B cell (primary cell): ENCODE measurements around the gene SEC14L1. TPM values are rescaled to one million over a fixed set of nuclear protein-coding genes. Genes with fewer than 3 reads are reported as not detected.

ENCODE experiments used
- ATAC-seq: fragments of 200-7000 bp; cut with Tn5 transposase; one replicate; pipeline ENCODE4 v1.10.0; 2021; ENCODE audit warnings: low read depth, mild to moderate bottlenecking, moderate number of reproducible peaks, moderate library complexity
- CTCF ChIA-PET: fragments of 350-600 bp; sonication (Branson Sonifier 250); formaldehyde crosslinking; loops from one replicate; lab custom pipeline; 2021; ENCODE audit warnings: antibody characterized with exemption, inconsistent platforms; lab: Charles Lee
- POLR2A ChIA-PET: fragments of 350-600 bp; sonication (Branson Sonifier 250); formaldehyde crosslinking; loops from one replicate; lab custom pipeline; 2021; ENCODE audit warnings: antibody characterized with exemption; lab: Charles Lee
- DNase-seq: peaks from one replicate; pipeline ENCODE4 v3.0.0; 2013
- H2AFZ ChIP-seq: 2 replicates; pipeline ENCODE4 v1.6.1; 2012; ENCODE audit warnings: mild to moderate bottlenecking, low read depth, low read length; ENCODE audit not compliant: insufficient read depth, poor library complexity, severe bottlenecking
- H3K27ac ChIP-seq, 2 donors: 1 replicate in 1 of 2; 2 replicates in 1 of 2; pipeline ENCODE4 v1.5.1; 2012 to 2013; ENCODE audit warnings: low read length in 2 of 2, mild to moderate bottlenecking in 2 of 2, moderate library complexity in 1 of 2
- H3K27me3 ChIP-seq, 4 experiments: fragments of 200-600 bp in 1 of 4; sonication (generic) in 1 of 4; replicated peaks in 1 of 4; 1 replicate in 2 of 4; 2 replicates in 2 of 4; pipeline versions ENCODE4 v1.6.1 to v1.7.0; 2013 to 2016; ENCODE audit warnings: low read length in 3 of 4, mild to moderate bottlenecking in 2 of 4, mixed read lengths in 1 of 4, moderate library complexity in 1 of 4; ENCODE audit not compliant: insufficient read depth in 4 of 4, control insufficient read depth in 3 of 4; ENCODE audit errors: control extremely low read depth in 1 of 4
- H3K36me3 ChIP-seq, 2 experiments: replicated peaks in 1 of 2; 1 replicate in 1 of 2; 2 replicates in 1 of 2; pipeline versions ENCODE4 v1.6.1 to v1.7.1; 2013; ENCODE audit warnings: low read length in 1 of 2; ENCODE audit not compliant: insufficient read depth in 2 of 2, control insufficient read depth in 1 of 2; ENCODE audit errors: control extremely low read depth in 1 of 2, extremely low read depth in 1 of 2
- H3K4me1 ChIP-seq, 2 donors: fragments of 200-600 bp in 1 of 2; sonication (generic) in 1 of 2; 1 replicate in 1 of 2; 2 replicates in 1 of 2; pipeline versions ENCODE4 v1.5.1 to v1.6.1; 2013 to 2017; ENCODE audit warnings: low read length in 2 of 2; ENCODE audit not compliant: control insufficient read depth in 2 of 2, insufficient read depth in 2 of 2
- H3K4me2 ChIP-seq: replicated peaks from 2 replicates; pipeline ENCODE3; 2012; ENCODE audit warnings: mild to moderate bottlenecking, low read depth, low read length; ENCODE audit not compliant: poor library complexity, severe bottlenecking
- H3K4me3 ChIP-seq, 5 experiments: fragments of 200-600 bp in 1 of 5; sonication (generic) in 1 of 5; 1 replicate in 3 of 5; 2 replicates in 2 of 5; pipeline versions ENCODE4 v1.5.1 to v1.7.0; 2011 to 2016; ENCODE audit warnings: low read length in 4 of 5, mild to moderate bottlenecking in 4 of 5, low read depth in 2 of 5, control low read depth in 1 of 5, moderate library complexity in 1 of 5; ENCODE audit not compliant: insufficient read depth in 1 of 5; ENCODE audit errors: control extremely low read depth in 1 of 5, extremely low read depth in 1 of 5
- H3K79me2 ChIP-seq: fragments of 200-600 bp; sonication (generic); one replicate; pipeline ENCODE4 v1.6.0; 2016; ENCODE audit warnings: low read length; ENCODE audit not compliant: control insufficient read depth, insufficient read depth
- H3K9ac ChIP-seq: fragments of 200-600 bp; sonication (generic); 2 replicates; pipeline ENCODE4 v1.6.1; 2017; ENCODE audit warnings: mild to moderate bottlenecking, low read length, moderate library complexity
- H3K9me3 ChIP-seq, 3 donors: one replicate each; pipeline versions ENCODE4 v1.6.1 to v1.7.1; 2013; ENCODE audit warnings: low read length in 2 of 3; ENCODE audit not compliant: control insufficient read depth in 2 of 3, insufficient read depth in 1 of 3; ENCODE audit errors: control extremely low read depth in 1 of 3
- H4K20me1 ChIP-seq: 2 replicates; pipeline ENCODE4 v1.6.0; 2012; ENCODE audit warnings: mild to moderate bottlenecking, low read length; ENCODE audit not compliant: insufficient read depth, control insufficient read depth, poor library complexity, severe bottlenecking
- H3K27ac Mint-ChIP-seq: one replicate; pipeline ENCODE4 v1.8.0; 2021; ENCODE audit warnings: mixed read lengths
- H3K27me3 Mint-ChIP-seq: one replicate; pipeline ENCODE4 v1.8.0; 2021; ENCODE audit warnings: mixed read lengths
- H3K4me1 Mint-ChIP-seq: one replicate; pipeline ENCODE4 v1.8.0; 2021; ENCODE audit warnings: mixed read lengths
- H3K4me3 Mint-ChIP-seq: one replicate; pipeline ENCODE4 v1.8.0; 2021; ENCODE audit warnings: mixed read lengths
- H3K9me3 Mint-ChIP-seq: one replicate; pipeline ENCODE4 v1.8.0; 2022; ENCODE audit warnings: mixed read lengths; ENCODE audit not compliant: insufficient read depth
- CTCF ChIP-seq: fragments of 200-600 bp; IDR thresholded peaks from one replicate; pipeline ENCODE4 v1.8.0; 2022; ENCODE audit warnings: antibody characterized with exemption, mild to moderate bottlenecking
- EZH2 ChIP-seq: IDR thresholded peaks from 2 replicates; pipeline ENCODE4 v1.6.1; 2012; ENCODE audit warnings: borderline replicate concordance, low read depth, mild to moderate bottlenecking, moderate library complexity, low read length; ENCODE audit not compliant: insufficient read depth, poor library complexity, severe bottlenecking
- WGBS: methylation state at CpG from one replicate; pipeline ENCODE4 v1.1.5; 2013; ENCODE audit warnings: missing lambda C conversion rate; ENCODE audit not compliant: insufficient coverage; 5-methylcytosine and 5-hydroxymethylcytosine counted together
- intact Hi-C: fragments of 100-400 bp; cut with micrococcal nuclease; formaldehyde crosslinking; loops from one replicate; pipeline ENCODE4 v1.10.0; 2022
- polyA plus RNA-seq: library from polyadenylated mRNA; depleted of rRNA; stranded (reverse); fragments of >200 nt; gene quantifications from 2 replicates; pipeline ENCODE4 v1.2.3, GENCODE V29; 2012
- total RNA-seq, 2 donors: library from RNA; stranded (reverse); fragments of 120-200 nt in 1 of 2; gene quantifications; 1 replicate in 1 of 2; 2 replicates in 1 of 2; pipeline versions ENCODE4 v1.2.3 to v1.2.4, GENCODE V29; 2013 to 2022

The SEC14L1 gene
- total and polyA plus RNA-seq, 2 donors (not counting 1 experiment from before 2014, with no cell fraction given): 37.7 to 103 TPM

GRCh38 chr17:77231076-77231871, 90.5 kb downstream of the SEC14L1 start:
- ChIA-PET POLR2A (no interaction called here), CTCF (no interaction called here)
- intact Hi-C loops: no loop called here
- Mint-ChIP-seq H3K4me1 (peaks cover 18% of the 10 kb centered on the region), H3K27me3 (peaks cover 8% of the 10 kb centered on the region), H3K9me3 (no peaks in the 10 kb centered on the region), H3K4me3 (no peak overlapping the region), H3K27ac (no peak overlapping the region)
- Histone ChIP-seq H4K20me1 (no peaks in the 10 kb centered on the region), H3K9ac (no peak overlapping the region), H3K27me3 (peaks cover 0 to 16% (median 0%) of the 10 kb centered on the region in 4 experiments), H3K27ac (no peak overlapping the region), H3K9me3 (peaks cover 0 to 28% (median 0%) of the 10 kb centered on the region in 3 donors), H3K79me2 (no peaks in the 10 kb centered on the region), H2AFZ (no peak overlapping the region), H3K36me3 (no peaks in the 10 kb centered on the region), H3K4me1 (peaks cover 9 to 20% of the 10 kb centered on the region in 2 donors), H3K4me2 (no peak overlapping the region), H3K4me3 (no peak overlapping the region)
- TF ChIP-seq EZH2 (no peak), CTCF (no peak)
- WGBS: 94% methylated on average over 9 of the region's 11 CpGs
- no peak for ATAC-seq
- no peak for DNase-seq

- Histone ChIP-seq H3K4me1 (peaks cover 9 to 20% of the 10 kb centered on the region in 2 donors), H3K27me3 (peaks cover 0 to 16% (median 0%) of the 10 kb centered on the region in 4 experiments), H3K4me2 (no peak overlapping the region), H4K20me1 (no peaks in the 10 kb centered on the region), H3K4me3 (no peak overlapping the region), H3K27ac (no peak overlapping the region), H2AFZ (no peak overlapping the region), H3K9ac (no peak overlapping the region), H3K79me2 (no peaks in the 10 kb centered on the region), H3K36me3 (no peaks in the 10 kb centered on the region), H3K9me3 (peaks cover 0 to 33% (median 2%) of the 10 kb centered on the region in 3 donors)
- no peak overlapping the region for H3K4me3 Mint-ChIP-seq
- ChIA-PET POLR2A (no interaction called here), CTCF (no interaction called here)
- ATAC-seq: no peak
- DNase-seq: no peak
- peaks cover 18% of the 10 kb centered on the region for H3K4me1 Mint-ChIP-seq
- H3K27ac Mint-ChIP-seq: no peak overlapping the region
- peaks cover 3% of the 10 kb centered on the region for H3K9me3 Mint-ChIP-seq
- no peak for TF ChIP-seq EZH2
- no peak for TF ChIP-seq CTCF
- H3K27me3 Mint-ChIP-seq: peaks cover 8% of the 10 kb centered on the region
- intact Hi-C loops: no loop called here
- WGBS: 93% methylated on average over 3 of the region's 10 CpGs
Measured at GRCh38 chr17:77233127-77233526, 92.4 kb downstream of the SEC14L1 start.
